HepG2 (cell line): ENCODE results near the gene ADGRD1. TPM values are rescaled to one million over a fixed set of nuclear protein-coding genes. Genes with fewer than 3 reads are reported as not detected.

Experiments used
- ATAC-seq: fragments of 200-7000 bp; cut with Tn5 transposase; 3 replicates; pipeline ENCODE4 v1.9.1; 2020; ENCODE audit warnings: mild to moderate bottlenecking, moderate library complexity
- BruUV-seq: library from RNA; stranded (reverse); fragments of 400-500 nt; replicated peaks from 2 replicates; lab custom pipeline; 2021; lab: Mats Ljungman, UMichigan
- CTCF ChIA-PET: fragments of 300-600 bp; formaldehyde crosslinking; extraction: SDS; loops from one replicate; lab custom pipeline; 2021; ENCODE audit warnings: low total read pairs, inconsistent platforms, low intra/inter-chr PET ratio; lab: Yijun Ruan, JAX
- POLR2A ChIA-PET: fragments of 350-600 bp; sonication (Branson Sonifier 250); formaldehyde crosslinking; loops from one replicate; lab custom pipeline; 2020; ENCODE audit warnings: antibody characterized with exemption, inconsistent platforms; lab: Yijun Ruan, JAX
- DNase-seq: peaks from one replicate; pipeline ENCODE4 v3.0.0-alpha.2; 2015; ENCODE audit warnings: low spot score
- FAIRE-seq: peaks from 3 replicates; lab custom pipeline; 2011; peaks lifted over from hg19 to GRCh38; lab: Jason Lieb, UNC
- H2AFZ ChIP-seq: one replicate; pipeline ENCODE4 v1.6.1; 2011; ENCODE audit warnings: low read length, inconsistent platforms
- H3K27ac ChIP-seq: fragments of 300-600 bp; 3 replicates; pipeline ENCODE4 v1.8.0; 2011; ENCODE audit warnings: mixed run types, mild to moderate bottlenecking, mixed read lengths, low read length, inconsistent platforms; ENCODE audit not compliant: insufficient read depth; ENCODE audit errors: extremely low read length
- H3K27me3 ChIP-seq, 2 experiments: fragments of 200-600 bp in 1 of 2; 2 replicates in 1 of 2; 3 replicates in 1 of 2; pipeline versions ENCODE4 v1.6.0 to v1.8.0; 2011; ENCODE audit warnings: low read length in 2 of 2, mild to moderate bottlenecking in 2 of 2, moderate library complexity in 2 of 2, inconsistent platforms in 1 of 2; ENCODE audit not compliant: insufficient read depth in 2 of 2, control insufficient read depth in 1 of 2
- H3K36me3 ChIP-seq, 2 experiments: fragments of 200-600 bp in 1 of 2; replicated peaks in 1 of 2; 2 replicates in 1 of 2; 3 replicates in 1 of 2; pipeline versions ENCODE4 v1.5.1 to v1.8.0; 2011; ENCODE audit warnings: low read length in 2 of 2, inconsistent platforms in 1 of 2; ENCODE audit not compliant: insufficient read depth in 2 of 2, control insufficient read depth in 1 of 2
- H3K4me1 ChIP-seq: 2 replicates; pipeline ENCODE4 v1.5.1; 2012; ENCODE audit warnings: low read length, inconsistent platforms; ENCODE audit not compliant: insufficient read depth
- H3K4me2 ChIP-seq: 2 replicates; pipeline ENCODE4 v1.6.0; 2011; ENCODE audit warnings: low read depth, low read length, inconsistent platforms
- H3K4me3 ChIP-seq, 3 experiments: fragments of 200-600 bp in 1 of 3; sonication (generic), shearing (Covaris generic) in 1 of 3; replicated peaks in 1 of 3; 2 replicates each; pipeline ENCODE4 v1.5.1; 2011 to 2016; ENCODE audit warnings: low read length in 3 of 3, inconsistent platforms in 2 of 3, low read depth in 2 of 3, mild to moderate bottlenecking in 2 of 3, control low read depth in 1 of 3, mixed read lengths in 1 of 3; ENCODE audit not compliant: insufficient read depth in 1 of 3
- H3K79me2 ChIP-seq: one replicate; pipeline ENCODE4 v1.6.1; 2011; ENCODE audit warnings: low read length, inconsistent platforms; ENCODE audit not compliant: insufficient read depth
- H3K9ac ChIP-seq: 2 replicates; pipeline ENCODE4 v1.6.0; 2011; ENCODE audit warnings: mild to moderate bottlenecking, low read depth, low read length, inconsistent platforms; ENCODE audit not compliant: insufficient read depth
- H3K9me3 ChIP-seq: 2 replicates; pipeline ENCODE4 v1.5.1; 2012; ENCODE audit warnings: mild to moderate bottlenecking, low read length
- H4K20me1 ChIP-seq: 2 replicates; pipeline ENCODE4 v1.6.0; 2011; ENCODE audit warnings: inconsistent platforms, mild to moderate bottlenecking, low read length, moderate library complexity; ENCODE audit not compliant: insufficient read depth
- HNF1B ChIP-seq: sonication (generic); formaldehyde crosslinking; IDR thresholded peaks from 2 replicates; pipeline ENCODE4 v1.5.1; 2020; ENCODE audit warnings: mild to moderate bottlenecking, moderate library complexity, missing genetic modification reagents
- KAT8 ChIP-seq: IDR thresholded peaks from 2 replicates; pipeline ENCODE4 v1.6.1; 2016; ENCODE audit warnings: missing genetic modification reagents, missing compliant biosample characterization
- MYC ChIP-seq: sonication (generic); formaldehyde crosslinking; IDR thresholded peaks from 2 replicates; pipeline ENCODE4 v1.9.0; 2021; ENCODE audit warnings: missing genetic modification reagents, borderline replicate concordance
- NCOA2 ChIP-seq: sonication (generic); formaldehyde crosslinking; IDR thresholded peaks from 2 replicates; pipeline ENCODE4 v1.8.0; 2022; ENCODE audit warnings: inconsistent platforms
- PCBP2 ChIP-seq: fragments of 200-400 bp; formaldehyde crosslinking; optimal IDR thresholded peaks from 2 replicates; pipeline ENCODE3; 2018; ENCODE audit warnings: low read length, low read depth; ENCODE audit not compliant: poor library complexity, severe bottlenecking
- PPARG ChIP-seq: conservative IDR thresholded peaks from 2 replicates; pipeline ENCODE4 v1.6.1; 2016; ENCODE audit warnings: missing biosample characterization, missing genetic modification reagents
- ZFP41 ChIP-seq: sonication (generic); formaldehyde crosslinking; IDR thresholded peaks from 2 replicates; pipeline ENCODE4 v1.4.0; 2020; ENCODE audit warnings: mild to moderate bottlenecking, missing genetic modification reagents, borderline replicate concordance
- ZNF143 ChIP-seq: sonication (generic); formaldehyde crosslinking; IDR thresholded peaks from 2 replicates; pipeline ENCODE4 v1.4.0; 2020; ENCODE audit warnings: missing genetic modification reagents
- ZNF335 ChIP-seq: sonication (generic); formaldehyde crosslinking; IDR thresholded peaks from 2 replicates; pipeline ENCODE4 v1.4.0; 2020; ENCODE audit warnings: missing genetic modification reagents
- ZNF552 ChIP-seq: sonication (generic); formaldehyde crosslinking; IDR thresholded peaks from 2 replicates; pipeline ENCODE4 v1.9.0; 2022; ENCODE audit warnings: missing genetic modification reagents, mild to moderate bottlenecking, borderline replicate concordance
- ZNF577 ChIP-seq: sonication (generic); formaldehyde crosslinking; IDR thresholded peaks from 2 replicates; pipeline ENCODE4 v1.4.0; 2020; ENCODE audit warnings: mild to moderate bottlenecking, low read depth, missing genetic modification reagents, borderline replicate concordance
- ZNF816 ChIP-seq: sonication (generic); formaldehyde crosslinking; IDR thresholded peaks from 2 replicates; pipeline ENCODE4 v1.8.0; 2022; ENCODE audit warnings: missing genetic modification reagents, mild to moderate bottlenecking, borderline replicate concordance
- ZNF850 ChIP-seq: sonication (generic); formaldehyde crosslinking; conservative IDR thresholded peaks from 2 replicates; pipeline ENCODE4 v1.9.0; 2021; ENCODE audit warnings: mild to moderate bottlenecking, missing genetic modification reagents
- ZSCAN5A ChIP-seq: sonication (generic); formaldehyde crosslinking; IDR thresholded peaks from 2 replicates; pipeline ENCODE4 v1.8.0; 2022; ENCODE audit warnings: mild to moderate bottlenecking, missing genetic modification reagents, borderline replicate concordance
- WGBS: methylation state at CpG from one replicate; pipeline ENCODE4 v1.1.6; 2017; ENCODE audit warnings: low lambda C conversion rate; 5-methylcytosine and 5-hydroxymethylcytosine counted together
- in situ Hi-C: cut with HindIII; loops from 2 replicates; pipeline ENCODE4 v1.10.0; 2017; ENCODE audit warnings: low pct_unique_long_range_greater_than_20kb; ENCODE audit not compliant: extremely low pct_ligation_motif_present
- intact Hi-C: fragments of 100-400 bp; cut with micrococcal nuclease; formaldehyde crosslinking; loops from one replicate; pipeline ENCODE4 v1.10.0; 2022; ENCODE audit not compliant: unreplicated experiment
- polyA plus RNA-seq, 8 experiments: library from polyadenylated mRNA; depleted of rRNA in 3 of 8; stranded (reverse) in 7 of 8; unstranded in 1 of 8; fragments of >200 nt; fragmentation: Illumina TruSeq in 4 of 8; extraction: Trizol in 4 of 8; gene quantifications; 2 replicates each; pipeline versions ENCODE4 v1.2.1 to v1.2.3, GENCODE V29; 2011 to 2016; ENCODE audit warnings: low read depth in 4 of 8, missing spikeins in 1 of 8, mixed read lengths in 1 of 8; ENCODE audit not compliant: insufficient read depth in 1 of 8
- total RNA-seq, 5 experiments: library from RNA; depleted of rRNA; stranded (reverse); fragments of >200 nt; fragmentation: Illumina TruSeq; extraction: Trizol; gene quantifications; 2 replicates each; pipeline ENCODE4 v1.2.3, GENCODE V29; 2016; ENCODE audit warnings: low read depth in 1 of 5
- TF ChIP-seq, protein P1 (sequence below): sonication (generic); formaldehyde crosslinking; IDR thresholded peaks from 2 replicates; pipeline ENCODE4 v1.4.0; 2020; ENCODE audit warnings: mild to moderate bottlenecking, low read depth, missing genetic modification reagents
- TF ChIP-seq, protein P2 (sequence below): sonication (generic); formaldehyde crosslinking; IDR thresholded peaks from 2 replicates; pipeline ENCODE4 v1.5.0; 2020; ENCODE audit warnings: missing genetic modification reagents, mild to moderate bottlenecking, borderline replicate concordance

Gene ADGRD1
- total and polyA plus RNA-seq, 2 of the 13 experiments (the other 11 are each of a cell fraction or from before 2014, with no cell fraction given) = 0.46 to 12.4 TPM

DNA sequence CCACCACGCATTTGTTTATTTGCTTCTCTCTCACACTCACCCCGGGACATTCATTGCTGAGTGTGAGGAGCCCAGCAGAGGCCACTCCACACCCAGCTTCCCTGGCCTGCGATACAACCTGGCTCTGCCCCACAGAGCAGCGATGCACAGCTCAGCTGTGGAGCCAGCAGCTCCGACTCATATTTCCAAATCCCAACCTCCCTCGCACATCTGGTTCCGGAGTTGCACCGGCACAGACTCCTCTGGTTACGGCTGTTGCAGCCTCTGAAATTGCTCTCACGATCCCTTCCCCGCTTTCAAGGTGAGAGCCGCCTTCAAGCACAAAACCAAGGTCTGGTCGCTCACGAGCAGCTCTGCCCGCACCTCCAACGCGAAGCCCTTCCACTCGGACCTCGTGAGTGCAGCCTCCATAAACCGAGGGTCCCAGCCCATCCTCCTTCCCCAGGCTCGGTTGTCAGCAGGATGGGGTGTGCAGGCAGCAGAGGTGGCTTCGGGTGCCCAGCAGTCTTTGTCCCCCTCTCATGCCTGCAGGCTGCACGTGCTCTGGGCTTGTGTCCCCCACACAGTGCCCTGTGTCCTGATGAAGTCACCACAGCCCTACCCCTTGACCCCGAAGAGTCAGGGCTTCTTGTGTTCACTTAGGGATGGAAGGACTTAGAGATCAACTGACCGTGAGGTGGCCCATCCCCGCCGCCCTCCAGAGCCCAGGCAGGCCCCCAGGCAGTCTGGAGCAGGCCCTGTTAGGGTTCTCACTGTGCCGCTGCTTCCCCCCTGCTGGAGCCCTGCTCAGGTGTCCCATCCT lies 184.3 kb downstream of the ADGRD1 start (continued):
- no peak for TF ChIP-seq HNF1B (CRISPR knock-in tag)

DNA sequence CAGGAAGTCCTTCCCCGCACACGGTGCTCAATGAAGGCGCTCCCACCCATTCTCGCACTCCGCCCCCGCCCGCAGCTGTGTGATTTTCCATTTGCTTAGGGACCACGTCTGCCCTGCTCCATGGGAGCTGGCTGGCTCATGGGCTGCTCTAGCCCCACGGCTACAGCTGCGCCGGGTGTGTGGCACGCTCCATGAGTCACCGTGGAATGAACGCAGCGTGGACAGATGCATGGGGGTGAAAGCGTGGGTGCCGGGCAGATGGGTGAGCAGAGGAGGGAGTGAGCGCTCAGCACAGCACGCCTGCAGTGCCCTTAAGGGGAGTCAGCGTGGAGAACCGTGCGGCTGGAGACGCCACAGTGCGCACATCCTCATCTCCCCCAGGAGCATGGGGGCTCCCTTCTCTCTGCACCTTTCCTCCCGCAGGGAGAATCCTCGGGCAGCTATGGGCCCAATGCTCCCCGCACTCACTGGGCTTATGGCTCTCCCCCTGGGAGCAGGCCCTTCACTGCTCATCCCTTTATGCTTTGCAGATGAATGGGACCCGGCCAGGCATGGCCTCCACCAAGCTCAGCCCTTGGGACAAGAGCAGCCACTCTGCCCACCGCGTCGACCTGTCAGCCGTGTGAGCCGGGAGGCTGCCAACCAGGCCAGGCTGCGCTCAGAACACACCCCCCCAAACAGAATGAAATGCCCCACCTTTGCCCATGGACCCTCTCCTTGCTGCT lies 185.1 kb downstream of the ADGRD1 start:
- no peaks in the 10 kb centered on the region for H3K36me3 ChIP-seq
- H3K4me1 ChIP-seq = no peaks in the 10 kb centered on the region
- no peaks in the 10 kb centered on the region for H3K9me3 ChIP-seq
- H4K20me1 ChIP-seq = no peaks in the 10 kb centered on the region
- no peak overlapping the region for H3K4me2 ChIP-seq
- intact Hi-C loops (no loop called here), in situ Hi-C loops (loop anchor here (5.0 kb wide), 1 partner anchor 221 kb away; no protein-coding TSS in a partner anchor)
- ChIA-PET POLR2A (no interaction called here), CTCF (no interaction called here)
- no peak overlapping the region for H2AFZ ChIP-seq
- BruUV-seq = no TSS peak
- WGBS = 86% methylated on average over 21 of the region's 34 CpGs
- H3K4me3 ChIP-seq = no peak overlapping the region
- no peaks in the 10 kb centered on the region for H3K27me3 ChIP-seq
- ATAC-seq (no peak; the same call in 2 of the 3 replicates), DNase-seq (no peak), FAIRE-seq (no peak)
- no peak overlapping the region for H3K27ac ChIP-seq
- no peak overlapping the region for H3K9ac ChIP-seq
- H3K79me2 ChIP-seq = no peaks in the 10 kb centered on the region
- TF ChIP-seq ZNF335 (CRISPR knock-in tag) = no peak
- TF ChIP-seq PCBP2 = no peak
- TF ChIP-seq ZFP41 (CRISPR knock-in tag) = no peak
- TF ChIP-seq ZNF850 (CRISPR knock-in tag) = no peak
- no peak for TF ChIP-seq ZSCAN5A (CRISPR knock-in tag)
- no peak for TF ChIP-seq ZNF577 (CRISPR knock-in tag)
- TF ChIP-seq, protein P1, sequence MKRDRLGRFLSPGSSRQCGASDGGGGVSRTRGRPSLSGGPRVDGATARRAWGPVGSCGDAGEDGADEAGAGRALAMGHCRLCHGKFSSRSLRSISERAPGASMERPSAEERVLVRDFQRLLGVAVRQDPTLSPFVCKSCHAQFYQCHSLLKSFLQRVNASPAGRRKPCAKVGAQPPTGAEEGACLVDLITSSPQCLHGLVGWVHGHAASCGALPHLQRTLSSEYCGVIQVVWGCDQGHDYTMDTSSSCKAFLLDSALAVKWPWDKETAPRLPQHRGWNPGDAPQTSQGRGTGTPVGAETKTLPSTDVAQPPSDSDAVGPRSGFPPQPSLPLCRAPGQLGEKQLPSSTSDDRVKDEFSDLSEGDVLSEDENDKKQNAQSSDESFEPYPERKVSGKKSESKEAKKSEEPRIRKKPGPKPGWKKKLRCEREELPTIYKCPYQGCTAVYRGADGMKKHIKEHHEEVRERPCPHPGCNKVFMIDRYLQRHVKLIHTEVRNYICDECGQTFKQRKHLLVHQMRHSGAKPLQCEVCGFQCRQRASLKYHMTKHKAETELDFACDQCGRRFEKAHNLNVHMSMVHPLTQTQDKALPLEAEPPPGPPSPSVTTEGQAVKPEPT (CRISPR knock-in tag) = no peak
- TF ChIP-seq NCOA2 = no peak
- TF ChIP-seq ZNF816 = no peak
- TF ChIP-seq ZNF552 (CRISPR knock-in tag) = no peak
- TF ChIP-seq, protein P2, sequence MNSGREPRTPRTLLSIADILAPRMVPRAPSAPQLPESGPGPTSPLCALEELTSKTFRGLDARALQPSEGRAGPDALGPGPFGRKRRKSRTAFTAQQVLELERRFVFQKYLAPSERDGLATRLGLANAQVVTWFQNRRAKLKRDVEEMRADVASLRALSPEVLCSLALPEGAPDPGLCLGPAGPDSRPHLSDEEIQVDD (CRISPR knock-in tag) = no peak
- TF ChIP-seq MYC = no peak
- no peak for TF ChIP-seq PPARG (CRISPR knock-in tag)
- no peak for TF ChIP-seq KAT8 (CRISPR knock-in tag)
- TF ChIP-seq ZNF143 (CRISPR knock-in tag) = no peak
